ENCODE data around the gene SECISBP2.

DNA sequence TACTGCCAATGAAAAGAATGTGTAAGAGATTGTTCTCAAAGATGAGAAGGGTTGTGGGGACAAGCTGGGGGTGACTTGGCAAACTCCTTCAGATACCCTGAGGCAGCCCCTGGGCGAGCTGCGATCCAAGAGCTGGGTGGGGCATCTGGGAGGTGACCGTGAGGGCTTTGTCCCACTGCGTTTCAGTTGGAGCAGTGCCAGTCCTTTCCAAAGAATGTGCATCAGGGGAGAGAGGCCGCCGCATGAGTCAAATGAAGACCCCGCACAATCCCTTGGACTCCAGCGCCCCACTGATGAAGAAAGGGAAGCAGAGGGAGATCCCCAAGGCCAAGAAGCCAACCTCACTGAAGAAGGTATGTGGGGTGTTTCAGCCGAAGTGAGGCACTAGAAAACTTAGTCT lies 28.4 kb downstream of the SECISBP2 start:
- TF ChIP-seq, protein P1, sequence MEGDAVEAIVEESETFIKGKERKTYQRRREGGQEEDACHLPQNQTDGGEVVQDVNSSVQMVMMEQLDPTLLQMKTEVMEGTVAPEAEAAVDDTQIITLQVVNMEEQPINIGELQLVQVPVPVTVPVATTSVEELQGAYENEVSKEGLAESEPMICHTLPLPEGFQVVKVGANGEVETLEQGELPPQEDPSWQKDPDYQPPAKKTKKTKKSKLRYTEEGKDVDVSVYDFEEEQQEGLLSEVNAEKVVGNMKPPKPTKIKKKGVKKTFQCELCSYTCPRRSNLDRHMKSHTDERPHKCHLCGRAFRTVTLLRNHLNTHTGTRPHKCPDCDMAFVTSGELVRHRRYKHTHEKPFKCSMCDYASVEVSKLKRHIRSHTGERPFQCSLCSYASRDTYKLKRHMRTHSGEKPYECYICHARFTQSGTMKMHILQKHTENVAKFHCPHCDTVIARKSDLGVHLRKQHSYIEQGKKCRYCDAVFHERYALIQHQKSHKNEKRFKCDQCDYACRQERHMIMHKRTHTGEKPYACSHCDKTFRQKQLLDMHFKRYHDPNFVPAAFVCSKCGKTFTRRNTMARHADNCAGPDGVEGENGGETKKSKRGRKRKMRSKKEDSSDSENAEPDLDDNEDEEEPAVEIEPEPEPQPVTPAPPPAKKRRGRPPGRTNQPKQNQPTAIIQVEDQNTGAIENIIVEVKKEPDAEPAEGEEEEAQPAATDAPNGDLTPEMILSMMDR (IDR thresholded peaks at IDR 0.05) = no peak
- TF ChIP-seq POLR2A (IDR thresholded peaks at IDR 0.05) = no peak

Data from Peyer's patch (tissue), 4 donors.